K562 (cell line): ENCODE results near the gene ARL4C. TPM values are rescaled to one million over a fixed set of nuclear protein-coding genes. Genes with fewer than 3 reads are reported as not detected.

Source experiments
- ATAC-seq: fragments of 200-7000 bp; cut with Tn5 transposase; 3 replicates; pipeline ENCODE4 v1.9.1; 2020; ENCODE audit warnings: moderate library complexity
- BruUV-seq: library from RNA; stranded (reverse); fragments of 400-500 nt; replicated peaks from 2 replicates; lab custom pipeline; 2021; lab: Mats Ljungman, UMichigan
- CTCF ChIA-PET: fragments of 300-600 bp; formaldehyde crosslinking; extraction: SDS; loops from one replicate; lab custom pipeline; 2021; ENCODE audit warnings: low intra/inter-chr PET ratio; lab: Yijun Ruan, JAX
- POLR2A ChIA-PET: fragments of 300-600, 350-650 bp; sonication (Branson Sonifier 250); formaldehyde crosslinking; extraction: SDS; loops from one replicate; lab custom pipeline; 2021; ENCODE audit warnings: antibody characterized with exemption, inconsistent platforms; lab: Yijun Ruan, JAX
- DNase-seq, 4 experiments: peaks; one replicate each; pipeline versions ENCODE4 v3.0.0 to v3.0.0-alpha.2; 2011 to 2018; ENCODE audit warnings: low spot score in 3 of 4, mixed read lengths in 3 of 4; ENCODE audit errors: extremely low read depth in 1 of 4
- FAIRE-seq: peaks from 2 replicates; lab custom pipeline; 2011; peaks lifted over from hg19 to GRCh38; lab: Jason Lieb, UNC
- H2AFZ ChIP-seq: 2 replicates; pipeline ENCODE4 v1.6.0; 2011; ENCODE audit warnings: low read depth, low read length, control low read depth, inconsistent platforms
- H3K27ac ChIP-seq: fragments of 200-600 bp; 3 replicates; pipeline ENCODE4 v1.8.0; 2011; ENCODE audit warnings: low read depth, mild to moderate bottlenecking, control low read depth, inconsistent platforms, low read length, moderate library complexity, mixed read lengths; ENCODE audit errors: extremely low read depth
- H3K27me3 ChIP-seq, 2 experiments: fragments of 300-600 bp in 1 of 2; 2 replicates in 1 of 2; 3 replicates in 1 of 2; pipeline versions ENCODE4 v1.6.0 to v1.8.0; 2011; ENCODE audit warnings: inconsistent platforms in 2 of 2, low read length in 2 of 2, mild to moderate bottlenecking in 1 of 2, mixed read lengths in 1 of 2, moderate library complexity in 1 of 2; ENCODE audit not compliant: control insufficient read depth in 2 of 2, insufficient read depth in 2 of 2
- H3K36me3 ChIP-seq: fragments of 300-600 bp; 3 replicates; pipeline ENCODE4 v1.8.0; 2011; ENCODE audit warnings: mild to moderate bottlenecking, low read length, inconsistent platforms; ENCODE audit not compliant: control insufficient read depth, insufficient read depth
- H3K4me1 ChIP-seq, 2 experiments: fragments of 200-600 bp in 1 of 2; replicated peaks in 1 of 2; 2 replicates in 1 of 2; 3 replicates in 1 of 2; pipeline versions ENCODE4 v1.5.1 to v1.8.0; 2011; ENCODE audit warnings: inconsistent platforms in 2 of 2, low read length in 2 of 2, mild to moderate bottlenecking in 1 of 2, mixed read lengths in 1 of 2, moderate library complexity in 1 of 2; ENCODE audit not compliant: control insufficient read depth in 2 of 2, insufficient read depth in 2 of 2
- H3K4me2 ChIP-seq: 2 replicates; pipeline ENCODE4 v1.6.1; 2011; ENCODE audit warnings: low read length, control low read depth, inconsistent platforms, mixed read lengths; ENCODE audit not compliant: insufficient read depth
- H3K4me3 ChIP-seq: fragments of 200-600 bp; sonication (generic), shearing (Covaris generic); 2 replicates; pipeline ENCODE4 v1.5.1; 2016; ENCODE audit warnings: control low read depth, inconsistent platforms
- H3K79me2 ChIP-seq: fragments of 200-600 bp; 3 replicates; pipeline ENCODE4 v1.8.0; 2011; ENCODE audit warnings: low read length, inconsistent platforms; ENCODE audit not compliant: control insufficient read depth, insufficient read depth
- H3K9ac ChIP-seq, 2 experiments: 2 replicates each; pipeline versions ENCODE4 v1.6.0 to v1.6.1; 2011; ENCODE audit warnings: low read depth in 2 of 2, low read length in 2 of 2, control low read depth in 1 of 2, inconsistent platforms in 1 of 2, mild to moderate bottlenecking in 1 of 2, mixed read lengths in 1 of 2; ENCODE audit not compliant: insufficient read depth in 1 of 2
- H3K9me1 ChIP-seq: one replicate; pipeline ENCODE4 v1.6.0; 2011; ENCODE audit warnings: inconsistent platforms, mild to moderate bottlenecking, low read length, moderate library complexity; ENCODE audit not compliant: control insufficient read depth, insufficient read depth
- H3K9me3 ChIP-seq: replicated peaks from 2 replicates; pipeline ENCODE4 v1.5.1; 2011; ENCODE audit warnings: low read depth, low read length, inconsistent platforms; ENCODE audit not compliant: control insufficient read depth, insufficient read depth
- H4K20me1 ChIP-seq: replicated peaks from 2 replicates; pipeline ENCODE4 v1.6.1; 2011; ENCODE audit warnings: low read length, inconsistent platforms, mixed read lengths; ENCODE audit not compliant: control insufficient read depth, insufficient read depth
- ARID2 ChIP-seq: fragments of 450-650 bp; IDR thresholded peaks from 2 replicates; pipeline ENCODE4 v1.6.1; 2017; ENCODE audit warnings: antibody characterized with exemption, mild to moderate bottlenecking
- ETV6 ChIP-seq, 3 experiments: fragments of 150-350 bp in 1 of 3; sonication (generic) in 1 of 3; formaldehyde crosslinking in 1 of 3; IDR thresholded peaks; 2 replicates each; pipeline versions ENCODE4 v1.6.1 to v1.8.0; 2014 to 2022; ENCODE audit warnings: borderline replicate concordance in 2 of 3, low read depth in 2 of 3, antibody characterized with exemption in 1 of 3, low read length in 1 of 3, mild to moderate bottlenecking in 1 of 3, missing genetic modification reagents in 1 of 3
- GTF3C2 ChIP-seq: IDR thresholded peaks from 3 replicates; pipeline ENCODE4 v1.6.1; 2011; ENCODE audit warnings: borderline replicate concordance, mild to moderate bottlenecking, moderate library complexity; ENCODE audit not compliant: insufficient read length; ENCODE audit errors: extremely low read depth
- HCFC1 ChIP-seq: IDR thresholded peaks from 2 replicates; pipeline ENCODE4 v1.6.1; 2012; ENCODE audit warnings: low read depth, low read length, improper control_type of control experiment
- MAFK ChIP-seq: IDR thresholded peaks from 2 replicates; pipeline ENCODE4 v1.6.1; 2011; ENCODE audit warnings: low read length, improper control_type of control experiment
- PHF20 ChIP-seq: fragments of 450-650 bp; IDR thresholded peaks from 2 replicates; pipeline ENCODE4 v1.6.1; 2018; ENCODE audit not compliant: partially characterized antibody
- RAD21 ChIP-seq, 2 experiments: fragments of 250-450 bp in 1 of 2; fragments of 450-650 bp in 1 of 2; sonication (Bioruptor Pico) in 1 of 2; formaldehyde crosslinking in 1 of 2; IDR thresholded peaks in 1 of 2; conservative IDR thresholded peaks in 1 of 2; 2 replicates each; pipeline versions ENCODE4 v1.4.0 to v1.8.0; 2020 to 2022; ENCODE audit warnings: mild to moderate bottlenecking in 2 of 2, moderate library complexity in 1 of 2
- RBM39 ChIP-seq: fragments of 200-400 bp; formaldehyde crosslinking; optimal IDR thresholded peaks from 2 replicates; pipeline ENCODE3; 2018; ENCODE audit warnings: low read depth, low read length
- TGIF2 ChIP-seq: sonication (generic); formaldehyde crosslinking; IDR thresholded peaks from 2 replicates; pipeline ENCODE4 v1.8.1; 2022; ENCODE audit warnings: mild to moderate bottlenecking, missing genetic modification reagents, moderate library complexity
- XRCC5 ChIP-seq: fragments of 200-400 bp; formaldehyde crosslinking; IDR thresholded peaks from 2 replicates; pipeline ENCODE4 v1.6.1; 2017; ENCODE audit warnings: low read depth, mild to moderate bottlenecking, low read length
- ZFX ChIP-seq: sonication (generic); formaldehyde crosslinking; IDR thresholded peaks from 2 replicates; pipeline ENCODE4 v1.8.0; 2022; ENCODE audit warnings: mild to moderate bottlenecking, missing genetic modification reagents, moderate library complexity
- ZNF347 ChIP-seq: fragments of 450-650 bp; formaldehyde crosslinking; IDR thresholded peaks from 2 replicates; pipeline ENCODE4 v1.4.0; 2020; ENCODE audit warnings: low read depth, mild to moderate bottlenecking, moderate library complexity
- ZNF668 ChIP-seq: fragments of 250-450 bp; sonication (Bioruptor Pico); IDR thresholded peaks from 2 replicates; pipeline ENCODE4 v1.8.0; 2022; ENCODE audit warnings: mild to moderate bottlenecking, inconsistent platforms
- WGBS: fragments of 100-300 bp; shearing (Covaris generic); methylation state at CpG from one replicate; pipeline ENCODE4 v1.1.6; 2016; ENCODE audit warnings: low coverage, mixed read lengths; ENCODE audit not compliant: insufficient coverage; ENCODE audit errors: missing lambda C conversion rate; 5-methylcytosine and 5-hydroxymethylcytosine counted together
- in situ Hi-C: fragments of 300-500 bp; cut with MboI; formaldehyde crosslinking; loops from 4 replicates; pipeline ENCODE4 v1.15.0; 2018; ENCODE audit warnings: inconsistent platforms, mixed read lengths
- intact Hi-C: fragments of 100-400 bp; cut with micrococcal nuclease; formaldehyde crosslinking; loops from 2 replicates; pipeline ENCODE4 v1.14.2; 2022
- polyA plus RNA-seq, 8 experiments: library from polyadenylated mRNA; depleted of rRNA in 4 of 8; stranded (reverse) in 5 of 8; unstranded in 3 of 8; fragments of >200 nt; fragmentation: Nextera tagmentation in 2 of 8; fragmentation: Illumina TruSeq in 1 of 8; extraction: Ambion mirVana in 2 of 8; extraction: Trizol in 1 of 8; gene quantifications; 2 replicates each; pipeline versions ENCODE4 v1.2.1 to v1.2.3, GENCODE V29; 2011 to 2014; ENCODE audit warnings: inconsistent platforms in 1 of 8, missing spikeins in 1 of 8
- total RNA-seq, 7 experiments: library from RNA; depleted of rRNA in 6 of 7; stranded (reverse); fragments of >200 nt in 6 of 7; fragmentation: Illumina TruSeq in 2 of 7; extraction: Trizol in 2 of 7; gene quantifications; 2 replicates each; pipeline versions ENCODE4 v1.2.1 to v1.2.3, GENCODE V29; 2011 to 2021; ENCODE audit warnings: low replicate concordance in 1 of 7
- TF ChIP-seq, protein P1 (sequence below): fragments of 450-650 bp; IDR thresholded peaks from 2 replicates; pipeline ENCODE4 v1.6.1; 2017; ENCODE audit warnings: mild to moderate bottlenecking, moderate library complexity
- TF ChIP-seq, protein P2 (sequence below): fragments of 250-450 bp; sonication (Bioruptor Pico); IDR thresholded peaks from 2 replicates; pipeline ENCODE4 v1.8.0; 2021; ENCODE audit warnings: moderate library complexity, mild to moderate bottlenecking, inconsistent platforms

The ARL4C gene
- total and polyA plus RNA-seq, 9 of the 15 experiments (the other 6 are each of a cell fraction or from before 2014, with no cell fraction given), result 0.03 to 0.11 (median 0.04) TPM; not detected in 5

GRCh38 chr2:234459401-234460009, 37.4 kb downstream of the ARL4C start (continued):
- no peak for TF ChIP-seq GTF3C2
- TF ChIP-seq, all 486 proteins: peak for 0

DNA sequence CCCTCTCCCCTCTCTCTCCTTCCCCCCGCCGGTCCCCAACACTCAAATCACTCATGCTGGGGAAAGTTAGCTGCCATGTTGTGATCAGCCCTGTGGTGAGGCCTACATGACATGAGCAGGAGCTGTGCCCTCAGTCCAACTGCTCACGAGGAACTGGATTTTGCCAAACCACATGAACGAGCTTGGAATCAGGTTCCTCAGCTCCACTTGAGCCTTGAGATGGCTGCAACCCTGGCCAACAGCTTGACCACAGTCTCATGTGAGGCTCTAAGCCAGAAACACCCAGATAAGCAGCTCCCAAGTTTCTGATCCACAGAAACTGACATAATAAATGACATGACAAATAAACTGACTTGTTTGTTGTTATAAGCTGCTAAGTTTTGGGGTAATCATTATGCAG, 38.4 kb downstream of the ARL4C start:
- BruUV-seq, result no TSS peak
- no peak overlapping the region for H3K4me3 ChIP-seq
- no peak overlapping the region for H2AFZ ChIP-seq
- in situ Hi-C loops, result no loop called here
- intact Hi-C loops, result no loop called here
- H3K4me1 ChIP-seq, result no peaks in the 10 kb centered on the region
- H3K4me2 ChIP-seq, result no peak overlapping the region
- H3K27ac ChIP-seq, result no peak overlapping the region
- ChIA-PET POLR2A (no interaction called here), CTCF (no interaction called here)
- no peaks in the 10 kb centered on the region for H3K9me3 ChIP-seq
- 0% methylated on average over 2 of the region's 4 CpGs for WGBS
- DNase-seq (no peak), ATAC-seq (no peak), FAIRE-seq (no peak)
- peaks cover 0 to 12% of the 10 kb centered on the region in 2 experiments; a peak in 2 of 5 replicates for H3K27me3 ChIP-seq
- no peaks in the 10 kb centered on the region for H3K36me3 ChIP-seq
- no peak overlapping the region for H3K9ac ChIP-seq
- H4K20me1 ChIP-seq, result no peaks in the 10 kb centered on the region
- H3K79me2 ChIP-seq, result no peaks in the 10 kb centered on the region
- H3K9me1 ChIP-seq, result no peaks in the 10 kb centered on the region
- TF ChIP-seq ETV6 (IDR thresholded peaks at IDR 0.05; ENCODE audit: borderline replicate concordance in 1 of 2, low read depth in 2 of 2, low read length in 1 of 2) (no peak), ETV6 (CRISPR knock-in tag; IDR thresholded peaks at IDR 0.05; ENCODE audit: borderline replicate concordance) (no peak), ARID2 (no peak), XRCC5 (no peak), ZFX (CRISPR knock-in tag) (no peak), TGIF2 (no peak), ZNF668 (CRISPR knock-in tag) (no peak), PHF20 (no peak), MAFK (no peak), RBM39 (no peak), ZNF347 (CRISPR knock-in tag) (no peak), HCFC1 (no peak), RAD21 (CRISPR knock-in tag; conservative IDR thresholded peaks at IDR 0.05 in 1 of 2, IDR thresholded peaks at IDR 0.05 in 1 of 2) (no peak)
- TF ChIP-seq, protein P1, sequence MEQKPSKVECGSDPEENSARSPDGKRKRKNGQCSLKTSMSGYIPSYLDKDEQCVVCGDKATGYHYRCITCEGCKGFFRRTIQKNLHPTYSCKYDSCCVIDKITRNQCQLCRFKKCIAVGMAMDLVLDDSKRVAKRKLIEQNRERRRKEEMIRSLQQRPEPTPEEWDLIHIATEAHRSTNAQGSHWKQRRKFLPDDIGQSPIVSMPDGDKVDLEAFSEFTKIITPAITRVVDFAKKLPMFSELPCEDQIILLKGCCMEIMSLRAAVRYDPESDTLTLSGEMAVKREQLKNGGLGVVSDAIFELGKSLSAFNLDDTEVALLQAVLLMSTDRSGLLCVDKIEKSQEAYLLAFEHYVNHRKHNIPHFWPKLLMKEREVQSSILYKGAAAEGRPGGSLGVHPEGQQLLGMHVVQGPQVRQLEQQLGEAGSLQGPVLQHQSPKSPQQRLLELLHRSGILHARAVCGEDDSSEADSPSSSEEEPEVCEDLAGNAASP, result no peak
- TF ChIP-seq, protein P2, sequence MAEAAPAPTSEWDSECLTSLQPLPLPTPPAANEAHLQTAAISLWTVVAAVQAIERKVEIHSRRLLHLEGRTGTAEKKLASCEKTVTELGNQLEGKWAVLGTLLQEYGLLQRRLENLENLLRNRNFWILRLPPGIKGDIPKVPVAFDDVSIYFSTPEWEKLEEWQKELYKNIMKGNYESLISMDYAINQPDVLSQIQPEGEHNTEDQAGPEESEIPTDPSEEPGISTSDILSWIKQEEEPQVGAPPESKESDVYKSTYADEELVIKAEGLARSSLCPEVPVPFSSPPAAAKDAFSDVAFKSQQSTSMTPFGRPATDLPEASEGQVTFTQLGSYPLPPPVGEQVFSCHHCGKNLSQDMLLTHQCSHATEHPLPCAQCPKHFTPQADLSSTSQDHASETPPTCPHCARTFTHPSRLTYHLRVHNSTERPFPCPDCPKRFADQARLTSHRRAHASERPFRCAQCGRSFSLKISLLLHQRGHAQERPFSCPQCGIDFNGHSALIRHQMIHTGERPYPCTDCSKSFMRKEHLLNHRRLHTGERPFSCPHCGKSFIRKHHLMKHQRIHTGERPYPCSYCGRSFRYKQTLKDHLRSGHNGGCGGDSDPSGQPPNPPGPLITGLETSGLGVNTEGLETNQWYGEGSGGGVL (CRISPR knock-in tag), result no peak
